HG03378 (cell line): ENCODE results near the gene TRPV3.
"Not testable (repeated sequence)": the region's sequence is repeated elsewhere in the genome, so short reads cannot be mapped to it uniquely, and the experiment has no call there.

ENCODE experiments used
- ATAC-seq: cut with Tn5 transposase; IDR thresholded peaks from one replicate; pipeline ENCODE4 v1.9.1; 2021; ENCODE audit warnings: mild to moderate bottlenecking, moderate library complexity; ENCODE audit not compliant: unreplicated experiment

The TRPV3 gene

GRCh38 chr17:3557768-3558583 is at the start of gene TRPV3:
TSS of gene TRPV3 (minus strand) at chr17:3557812. CDS start at chr17:3554850, 2,962 bp downstream.
- no peak for ATAC-seq

- no peak for ATAC-seq
These were observed 46.3 kb upstream of the TRPV3 start for GRCh38 chr17:3603870-3604259.

GRCh38 chr17:3603119-3603869 is 45.7 kb upstream of the TRPV3 start:
- ATAC-seq: no peak

- ATAC-seq: no peak
These were observed 44.9 kb upstream of the TRPV3 start for GRCh38 chr17:3602499-3602898.

GRCh38 chr17:3600529-3601205 is 43.1 kb upstream of the TRPV3 start:
- ATAC-seq: no peak

- no peak for ATAC-seq
These were observed 40.5 kb upstream of the TRPV3 start for GRCh38 chr17:3598078-3598477.

- no peak for ATAC-seq
These were observed 39.3 kb upstream of the TRPV3 start for GRCh38 chr17:3596804-3597464.

GRCh38 chr17:3594976-3595375 is 37.4 kb upstream of the TRPV3 start:
- no peak for ATAC-seq

GRCh38 chr17:3594051-3594800 is 36.6 kb upstream of the TRPV3 start:
- ATAC-seq: no peak

GRCh38 chr17:3593384-3593783 is 35.8 kb upstream of the TRPV3 start:
- ATAC-seq: no peak

- no peak for ATAC-seq
These were observed 34.7 kb upstream of the TRPV3 start for GRCh38 chr17:3592216-3592860.

- no peak for ATAC-seq
These were observed 33.2 kb upstream of the TRPV3 start for GRCh38 chr17:3590768-3591167.

- ATAC-seq: no peak
These were observed 32.6 kb upstream of the TRPV3 start for GRCh38 chr17:3590231-3590630.

GRCh38 chr17:3589784-3590183 is 32.2 kb upstream of the TRPV3 start:
- no peak for ATAC-seq

GRCh38 chr17:3585826-3586225 is 28.2 kb upstream of the TRPV3 start:
- ATAC-seq: no peak

- no peak for ATAC-seq
These were observed 25.8 kb upstream of the TRPV3 start for GRCh38 chr17:3583456-3583855.

GRCh38 chr17:3582915-3583314 is 25.3 kb upstream of the TRPV3 start:
- no peak for ATAC-seq

- ATAC-seq: not testable (repeated sequence)
These were observed 21.1 kb upstream of the TRPV3 start for GRCh38 chr17:3578667-3579066.

GRCh38 chr17:3576970-3577369 is 19.4 kb upstream of the TRPV3 start:
- no peak for ATAC-seq

- no peak for ATAC-seq
These were observed 17.9 kb upstream of the TRPV3 start for GRCh38 chr17:3575511-3575910.
